Pulmonary artery endothelial cell (primary cell): Measurements from ENCODE around the gene GJA10. TPM values are rescaled to one million over a fixed set of nuclear protein-coding genes. Genes with fewer than 3 reads are reported as not detected.
"Not testable (repeated sequence)": the region's sequence is repeated elsewhere in the genome, so short reads cannot be mapped to it uniquely, and the experiment has no call there.

Experiments used
- DNase-seq: peaks from one replicate; pipeline ENCODE4 v3.0.0-alpha.2; 2011; ENCODE audit warnings: low read depth, low spot score
- total RNA-seq: library from RNA; depleted of rRNA; stranded (reverse); fragments of >200 nt; gene quantifications from 2 replicates; pipeline ENCODE4 v1.2.3, GENCODE V29; 2014

The GJA10 gene
- total RNA-seq, result not detected in 2 replicates

- DNase-seq, result no peak
These were observed at the start of gene GJA10 for GRCh38 chr6:89894169-89894568. Gene GJA10, plus strand, starts transcription at chr6:89894469. Its CDS starts 0 bp downstream, at chr6:89894469.

GRCh38 chr6:89847513-89847912 is 46.8 kb upstream of the GJA10 start:
- not testable (repeated sequence) for DNase-seq

DNA sequence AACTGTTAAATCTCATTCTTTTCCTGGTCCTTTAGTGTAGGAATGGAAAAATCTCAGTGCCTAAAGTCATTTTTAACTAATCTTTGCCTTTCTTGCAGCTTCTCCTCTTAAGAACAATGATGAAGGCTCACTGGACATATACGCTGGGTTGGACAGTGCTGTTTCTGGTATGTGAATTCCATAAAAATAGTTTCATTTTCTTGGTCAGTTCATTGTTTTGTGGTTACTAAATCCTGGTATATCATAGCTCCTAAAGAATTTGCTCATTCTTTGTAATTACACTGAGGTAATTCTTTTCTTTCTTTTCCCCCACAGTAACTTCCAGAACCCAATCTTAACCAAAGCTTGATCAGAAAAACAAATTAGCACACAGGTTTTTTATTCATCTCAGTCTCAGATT is 41.2 kb upstream of the GJA10 start:
- DNase-seq, result no peak

DNA sequence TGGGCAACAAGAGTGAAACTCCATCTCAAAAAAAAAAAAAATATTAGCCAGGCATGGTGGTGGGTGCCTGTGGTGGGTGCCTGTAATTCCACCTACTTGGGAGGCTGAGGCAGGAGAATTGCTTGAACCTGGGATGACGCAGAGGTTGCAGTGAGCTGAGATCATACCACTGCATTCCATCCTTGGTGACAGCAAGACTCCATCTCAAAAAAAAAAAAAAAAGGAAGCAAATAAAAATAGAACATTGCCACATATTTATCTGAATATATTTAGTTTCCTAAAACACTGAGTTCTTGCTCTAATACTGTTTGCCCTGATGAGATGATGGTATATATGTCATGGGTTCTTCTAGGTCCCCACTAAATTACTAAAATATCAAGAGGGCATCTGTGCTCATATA is 36.2 kb upstream of the GJA10 start:
- DNase-seq, result no peak

- no peak for DNase-seq
These were observed 34.5 kb upstream of the GJA10 start for GRCh38 chr6:89859744-89860143.

DNA sequence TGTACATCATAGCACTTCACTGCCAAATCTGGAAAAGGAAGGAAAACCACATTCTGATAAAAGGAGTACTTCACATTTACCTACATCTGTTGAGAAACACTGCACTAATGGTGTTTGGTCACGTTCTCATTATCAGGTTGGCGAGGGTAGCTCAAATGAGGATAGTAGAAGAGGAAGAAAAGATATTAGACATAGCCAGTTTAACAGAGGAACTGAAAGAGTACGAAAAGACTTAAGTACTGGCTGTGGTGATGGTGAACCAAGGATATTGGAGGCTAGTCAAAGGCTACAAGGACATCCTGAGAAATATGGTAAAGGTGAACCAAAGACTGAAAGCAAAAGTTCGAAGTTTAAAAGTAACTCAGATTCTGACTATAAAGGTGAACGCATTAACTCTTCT is 32.0 kb upstream of the GJA10 start:
- no peak for DNase-seq

- DNase-seq, result no peak
These were observed 31.6 kb upstream of the GJA10 start for GRCh38 chr6:89862698-89863097.

DNA sequence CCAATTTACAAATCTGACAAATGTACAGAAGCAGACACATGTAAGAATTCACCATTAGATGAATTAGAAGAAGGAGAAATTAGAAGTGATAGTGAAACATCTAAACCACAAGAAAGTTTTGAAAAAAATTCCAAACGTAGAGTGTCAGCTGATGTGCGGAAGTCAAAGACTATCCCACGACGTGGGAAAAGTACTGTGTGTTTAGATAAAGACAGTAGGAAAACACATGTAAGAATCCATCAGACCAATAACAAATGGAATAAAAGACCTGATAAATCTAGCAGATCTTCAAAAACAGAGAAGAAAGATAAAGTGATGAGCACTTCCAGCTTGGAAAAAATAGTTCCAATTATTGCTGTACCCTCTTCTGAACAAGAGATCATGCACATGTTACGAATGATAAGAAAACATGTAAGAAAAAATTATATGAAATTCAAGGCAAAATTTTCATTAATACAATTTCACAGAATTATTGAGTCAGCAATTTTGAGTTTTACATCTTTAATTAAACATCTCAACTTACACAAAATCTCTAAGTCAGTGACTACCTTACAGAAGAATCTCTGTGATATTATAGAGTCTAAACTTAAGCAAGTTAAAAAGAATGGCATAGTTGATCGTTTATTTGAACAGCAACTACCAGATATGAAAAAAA is 28.1 kb upstream of the GJA10 start:
- DNase-seq, result no peak

- no peak for DNase-seq
These were observed 20.5 kb upstream of the GJA10 start for GRCh38 chr6:89873721-89874120.

GRCh38 chr6:89874438-89874837 is 19.8 kb upstream of the GJA10 start:
- no peak for DNase-seq

DNA sequence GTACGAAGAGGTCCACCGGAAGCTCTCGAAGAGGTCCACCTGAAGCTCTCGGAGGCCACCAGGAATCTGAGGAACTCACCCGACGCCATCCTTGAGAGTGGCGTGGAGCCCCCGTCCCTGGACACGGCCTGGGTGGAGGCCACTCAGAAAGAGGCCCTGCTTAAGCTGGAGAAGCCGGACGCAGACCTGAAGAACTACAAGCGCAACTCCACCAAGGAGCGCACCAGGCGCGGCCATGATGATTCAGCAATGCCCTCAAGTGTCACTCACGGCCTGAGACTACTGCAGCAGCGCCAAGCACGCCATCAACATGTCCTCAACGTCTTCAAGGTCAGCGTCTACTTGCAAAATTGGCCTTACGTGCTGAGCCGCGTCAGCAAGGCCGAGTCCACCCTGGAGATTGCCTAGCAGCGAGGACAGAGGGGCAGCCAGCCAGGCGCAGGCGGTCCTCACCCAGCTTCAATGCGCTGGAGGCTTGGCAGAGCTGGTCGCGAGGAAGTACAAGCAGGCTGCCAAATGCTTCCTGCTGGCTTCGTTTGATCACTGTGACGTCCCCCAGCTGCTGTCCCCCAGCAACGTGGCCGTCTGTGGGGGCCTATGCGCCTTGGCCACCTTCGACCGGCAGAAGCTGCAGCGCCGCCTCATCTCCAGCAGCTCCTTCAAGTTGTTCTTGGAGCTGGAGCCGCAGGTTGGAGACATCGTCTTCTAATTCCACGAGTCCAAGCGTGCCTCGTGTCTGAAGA is 7.7 kb upstream of the GJA10 start:
- DNase-seq, result no peak

DNA sequence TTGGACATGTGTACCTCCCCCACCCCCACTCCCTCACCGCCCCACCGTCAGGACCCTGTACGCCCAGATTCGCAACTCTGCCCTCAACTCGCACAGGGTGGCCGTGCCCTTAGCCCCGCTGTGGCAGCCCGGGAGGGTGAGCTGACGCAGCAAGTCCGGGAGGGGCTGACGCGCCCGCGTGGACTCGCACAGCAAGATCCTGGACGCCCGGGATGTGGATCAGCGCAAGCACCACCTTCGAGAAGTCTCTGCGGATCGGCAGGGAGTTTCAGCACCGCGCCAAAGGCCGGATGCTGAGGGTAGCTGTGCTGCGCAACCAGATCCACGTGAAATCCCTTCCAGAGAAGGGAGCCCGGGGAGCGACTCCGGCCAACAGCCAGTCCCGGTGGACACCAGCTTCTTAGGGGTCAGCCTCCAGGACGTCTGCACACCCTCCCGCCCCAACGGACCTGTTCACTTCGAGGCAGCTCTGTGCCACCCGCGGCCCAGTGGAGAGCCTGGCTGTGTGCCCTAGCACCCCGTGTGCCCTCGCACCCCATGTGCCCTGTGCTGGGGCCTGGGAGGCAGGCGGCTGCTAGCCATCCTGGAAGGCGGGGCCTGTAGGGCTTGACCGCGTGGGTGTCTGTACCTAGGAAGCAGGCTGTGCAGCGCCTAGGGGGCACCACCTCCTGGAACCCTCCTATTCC is 6.7 kb upstream of the GJA10 start:
- DNase-seq, result no peak

DNA sequence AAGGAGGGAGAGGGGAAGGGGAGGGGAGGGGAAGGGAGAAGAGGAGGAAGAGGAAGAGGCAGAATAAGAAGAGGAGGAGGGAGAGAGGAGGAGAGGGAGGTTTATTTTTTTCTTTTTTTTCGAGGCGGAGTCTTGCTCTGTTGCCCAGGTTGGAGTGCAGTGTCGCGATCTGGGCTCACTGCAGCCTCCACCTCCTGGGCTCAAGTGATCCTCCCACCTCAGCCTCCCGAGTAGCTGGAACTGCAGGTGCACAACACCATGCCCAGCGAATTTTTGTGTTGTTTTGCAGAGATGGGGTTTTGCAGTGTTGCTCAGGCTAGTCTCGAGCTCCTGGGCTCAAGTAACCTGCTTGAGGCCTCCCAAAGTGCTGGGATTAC is 6.1 kb upstream of the GJA10 start:
- DNase-seq, result no peak

- no peak for DNase-seq
These were observed 5.4 kb upstream of the GJA10 start for GRCh38 chr6:89888871-89889270.

- DNase-seq, result not testable (repeated sequence)
These were observed 3.3 kb upstream of the GJA10 start for GRCh38 chr6:89890845-89891528.

GRCh38 chr6:89892577-89892976 is 1.7 kb upstream of the GJA10 start:
- not testable (repeated sequence) for DNase-seq

GRCh38 chr6:89895276-89895874 is 1.1 kb downstream of the GJA10 start:
- peak; percentile 10 for DNase-seq

GRCh38 chr6:89910001-89910901 is 16.0 kb downstream of the GJA10 start:
- not testable (repeated sequence) for DNase-seq

- no peak for DNase-seq
These were observed 16.6 kb downstream of the GJA10 start for GRCh38 chr6:89910902-89911240.

DNA sequence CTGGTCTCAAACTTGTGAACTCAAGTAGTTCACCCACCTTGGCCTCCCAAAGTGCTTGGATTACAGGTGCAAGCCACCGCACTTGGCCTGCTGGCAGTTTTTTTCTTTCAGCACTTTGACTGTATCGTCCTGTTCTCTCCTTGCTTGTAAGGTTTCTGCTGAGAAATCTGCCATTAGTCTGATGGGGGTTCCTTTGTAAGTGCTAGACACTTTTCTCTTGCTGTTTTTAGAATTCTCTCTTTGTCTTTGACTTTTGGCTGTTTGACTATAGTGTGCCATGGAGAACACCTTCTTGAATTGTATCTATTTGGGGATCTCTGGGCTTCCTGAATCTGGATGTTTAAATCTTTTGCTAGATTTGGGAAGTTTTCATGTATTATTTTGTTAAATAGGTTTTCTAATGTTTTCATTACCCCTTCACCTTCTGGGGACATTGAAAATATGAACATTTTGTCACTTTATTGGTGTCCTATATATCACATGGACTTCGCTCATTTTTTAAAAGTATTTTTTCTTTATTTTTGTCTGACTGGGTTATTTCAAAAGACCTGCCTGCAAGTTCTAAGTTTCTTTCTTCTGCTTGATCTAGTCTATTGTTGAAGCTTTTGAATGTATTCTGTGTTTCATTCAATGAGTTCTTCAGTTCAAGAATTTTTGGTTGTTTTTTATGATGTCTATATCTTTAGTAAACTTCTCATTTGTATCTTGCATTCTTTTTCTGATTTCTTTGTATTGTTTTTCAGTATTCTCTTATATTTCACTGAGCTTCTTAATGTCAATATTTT is 22.1 kb downstream of the GJA10 start:
- no peak for DNase-seq
